HG03066 (cell line): ENCODE measurements around the gene RMDN2.

Source experiments
- ATAC-seq: cut with Tn5 transposase; IDR thresholded peaks from one replicate; pipeline ENCODE4 v1.9.1; 2021; ENCODE audit warnings: low read depth; ENCODE audit not compliant: unreplicated experiment

Gene RMDN2

GRCh38 chr2:37896319-37896718, 28.8 kb upstream of the RMDN2 start:
- no peak for ATAC-seq

GRCh38 chr2:37897511-37897910, 27.6 kb upstream of the RMDN2 start:
- ATAC-seq: no peak

GRCh38 chr2:37898448-37898847, 26.6 kb upstream of the RMDN2 start:
- ATAC-seq: no peak

GRCh38 chr2:37902991-37903390, 22.1 kb upstream of the RMDN2 start:
- ATAC-seq: no peak

DNA sequence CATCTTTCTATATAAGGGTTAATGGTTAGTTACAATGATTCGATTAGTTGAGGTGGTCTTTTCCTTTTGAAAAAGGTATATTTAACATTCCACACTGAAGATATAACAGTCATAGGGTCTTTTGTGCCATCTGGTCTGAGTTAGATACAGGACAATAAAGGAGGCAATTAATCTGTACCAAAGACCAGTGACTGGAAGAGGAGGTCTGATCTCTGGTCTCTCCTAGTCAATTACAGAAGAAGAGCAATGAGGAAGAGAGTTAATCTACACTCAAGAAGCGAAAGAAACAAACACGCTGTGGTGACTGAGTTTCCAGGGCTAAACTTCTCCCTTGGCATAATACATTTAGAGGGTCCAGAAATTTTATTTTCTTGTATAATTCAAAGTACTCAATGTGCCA, 20.7 kb upstream of the RMDN2 start:
- ATAC-seq: no peak

DNA sequence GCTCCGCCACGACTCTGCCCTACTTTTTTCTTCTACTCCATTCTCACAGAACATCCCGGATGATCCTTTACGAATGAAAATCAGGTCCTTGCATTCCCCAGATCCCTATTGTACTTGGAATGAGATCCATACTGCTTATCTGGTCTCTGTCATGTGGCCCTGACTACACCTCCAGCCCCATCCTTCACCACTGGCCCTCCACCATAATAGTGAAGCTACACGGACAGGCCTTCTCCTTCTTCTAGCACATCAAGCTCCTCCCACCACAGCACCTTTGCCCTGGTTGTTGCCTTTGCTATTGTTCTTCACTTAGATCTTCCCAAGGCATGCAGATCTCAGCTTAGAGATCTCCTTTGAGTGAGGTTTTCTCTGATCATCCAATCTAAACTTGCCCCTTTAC, 20.1 kb upstream of the RMDN2 start:
- ATAC-seq: no peak

GRCh38 chr2:37906131-37906530, 19.0 kb upstream of the RMDN2 start:
- ATAC-seq: no peak

- ATAC-seq: no peak
These were observed 17.4 kb upstream of the RMDN2 start for GRCh38 chr2:37907501-37908225.

- ATAC-seq: no peak
These were observed 13.7 kb upstream of the RMDN2 start for GRCh38 chr2:37911296-37911873.

GRCh38 chr2:37912056-37912455, 13.0 kb upstream of the RMDN2 start:
- ATAC-seq: no peak

DNA sequence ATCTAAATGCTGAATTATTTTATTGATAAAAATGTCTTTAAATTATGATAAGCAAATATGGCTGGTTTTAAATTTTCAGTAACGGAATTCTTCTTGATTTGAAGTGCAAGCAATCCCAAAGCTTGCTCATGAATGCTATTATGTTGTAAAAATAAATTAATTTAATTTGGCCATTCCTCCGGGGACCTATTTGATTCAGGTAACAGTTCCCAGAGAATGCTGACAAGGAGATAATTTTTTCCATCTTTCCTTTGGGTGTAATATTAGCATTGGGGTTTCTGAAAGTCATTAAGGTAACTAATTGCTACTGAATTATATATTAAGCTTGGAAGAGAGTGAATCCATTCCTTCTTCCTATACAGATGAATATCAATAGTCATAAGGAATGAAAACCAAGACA, 12.5 kb upstream of the RMDN2 start:
- ATAC-seq: no peak

- no peak for ATAC-seq
These were observed 10.7 kb upstream of the RMDN2 start for GRCh38 chr2:37914340-37914739.

DNA sequence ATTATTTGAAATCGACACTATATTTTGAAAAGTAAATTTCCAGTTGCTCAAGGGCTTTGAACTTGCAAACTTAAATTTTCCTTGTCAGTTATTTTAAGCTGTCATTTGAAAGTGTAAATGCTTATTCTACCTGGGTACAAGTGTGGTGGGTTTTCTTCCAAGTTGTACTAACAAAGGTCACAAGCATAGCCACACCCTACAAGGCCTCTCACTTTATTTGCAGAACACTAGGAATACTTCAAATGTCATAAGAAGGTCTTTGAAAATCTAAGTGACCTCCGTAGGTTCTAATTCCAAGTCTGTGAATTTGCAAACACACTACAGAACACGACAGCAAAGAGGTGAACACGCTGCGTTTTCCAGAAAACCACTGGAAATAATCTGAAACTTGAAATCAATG, 9.3 kb upstream of the RMDN2 start:
- no peak for ATAC-seq

GRCh38 chr2:37916512-37917082, 8.5 kb upstream of the RMDN2 start:
- no peak for ATAC-seq

DNA sequence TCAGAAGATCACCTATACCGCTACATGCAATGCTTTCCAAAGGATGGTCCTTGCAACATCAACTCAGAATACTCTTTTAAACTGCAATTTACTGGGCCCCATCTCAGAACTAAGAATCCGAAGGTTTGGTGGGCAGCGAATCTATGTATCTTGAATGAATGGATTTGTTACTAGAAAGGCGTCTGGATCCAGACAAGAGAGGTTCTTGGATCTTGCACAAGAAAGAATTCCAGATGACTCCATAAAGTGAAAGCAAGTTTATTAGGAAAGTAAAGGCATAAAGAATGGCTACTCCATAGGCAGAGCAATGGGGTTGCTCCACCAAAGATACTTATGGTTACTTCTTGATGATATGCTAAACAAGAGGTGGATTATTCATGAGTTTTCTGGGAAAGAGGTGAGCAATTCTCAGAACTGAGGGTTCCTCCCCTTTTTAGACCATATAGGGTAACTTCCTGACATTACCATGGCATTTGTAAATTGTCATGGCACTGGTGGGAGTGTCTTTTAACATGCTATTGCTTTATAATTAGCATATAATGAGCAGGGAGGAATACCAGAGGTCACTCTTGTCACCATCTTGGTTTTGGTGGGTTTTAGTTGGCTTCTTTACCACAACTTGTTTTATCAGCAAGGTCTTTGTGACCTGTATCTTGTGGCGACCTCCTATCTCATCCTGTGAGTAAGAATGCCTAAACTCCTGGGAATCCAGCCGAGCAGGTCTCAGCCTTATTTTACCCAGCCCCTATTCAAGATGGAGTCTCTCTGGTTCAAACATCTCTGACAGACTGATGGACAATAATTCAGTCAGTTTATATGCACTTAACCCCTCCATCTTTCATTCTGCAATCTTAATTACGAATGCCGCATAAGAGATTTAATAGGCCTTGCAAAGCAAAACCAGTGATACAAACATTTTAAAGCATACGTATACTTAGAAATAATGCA, 7.5 kb upstream of the RMDN2 start:
- ATAC-seq: no peak

DNA sequence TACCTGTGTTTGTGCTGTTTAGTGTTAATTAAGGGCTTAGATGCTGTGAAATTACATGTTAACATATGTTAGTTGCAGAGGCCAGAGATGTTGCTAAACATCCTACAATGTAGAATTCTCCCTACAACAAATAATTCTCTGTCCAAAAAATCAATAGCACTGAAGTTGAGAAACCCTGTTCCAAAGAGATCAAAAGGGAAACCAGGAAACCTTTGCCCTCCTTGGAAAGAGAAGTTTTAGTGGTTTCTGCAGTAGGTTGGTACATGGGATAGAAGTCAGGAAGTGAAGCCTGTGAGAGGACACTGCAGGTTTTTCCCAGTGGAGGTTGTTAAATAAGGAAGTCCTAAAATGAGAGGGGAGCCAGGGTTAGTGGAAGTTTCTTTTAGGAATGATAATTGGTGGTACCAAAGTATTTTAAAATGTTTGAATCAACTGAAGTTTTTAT, 6.3 kb upstream of the RMDN2 start:
- ATAC-seq: no peak

GRCh38 chr2:37919631-37920032, 5.5 kb upstream of the RMDN2 start:
- no peak for ATAC-seq

DNA sequence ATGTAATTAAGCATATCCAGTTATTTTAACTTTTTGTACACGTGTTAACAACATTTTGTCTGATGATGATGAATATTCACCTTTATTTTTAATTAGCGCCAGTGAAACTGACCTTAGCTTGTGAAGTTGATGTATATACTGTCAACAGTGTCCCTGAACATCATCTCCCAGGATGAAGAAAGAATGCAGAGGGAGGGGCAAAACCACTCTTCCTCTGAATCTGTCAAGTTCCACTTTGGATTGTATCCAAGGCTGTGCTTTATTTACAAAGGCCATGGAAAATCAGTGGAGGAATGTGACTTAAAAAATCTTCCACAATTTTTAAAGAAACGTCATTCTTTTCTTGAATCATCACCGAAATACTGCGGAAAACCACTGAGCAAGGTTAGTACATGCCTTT, 4.5 kb upstream of the RMDN2 start:
- no peak for ATAC-seq

GRCh38 chr2:37921781-37922180, 3.3 kb upstream of the RMDN2 start:
- ATAC-seq: no peak

DNA sequence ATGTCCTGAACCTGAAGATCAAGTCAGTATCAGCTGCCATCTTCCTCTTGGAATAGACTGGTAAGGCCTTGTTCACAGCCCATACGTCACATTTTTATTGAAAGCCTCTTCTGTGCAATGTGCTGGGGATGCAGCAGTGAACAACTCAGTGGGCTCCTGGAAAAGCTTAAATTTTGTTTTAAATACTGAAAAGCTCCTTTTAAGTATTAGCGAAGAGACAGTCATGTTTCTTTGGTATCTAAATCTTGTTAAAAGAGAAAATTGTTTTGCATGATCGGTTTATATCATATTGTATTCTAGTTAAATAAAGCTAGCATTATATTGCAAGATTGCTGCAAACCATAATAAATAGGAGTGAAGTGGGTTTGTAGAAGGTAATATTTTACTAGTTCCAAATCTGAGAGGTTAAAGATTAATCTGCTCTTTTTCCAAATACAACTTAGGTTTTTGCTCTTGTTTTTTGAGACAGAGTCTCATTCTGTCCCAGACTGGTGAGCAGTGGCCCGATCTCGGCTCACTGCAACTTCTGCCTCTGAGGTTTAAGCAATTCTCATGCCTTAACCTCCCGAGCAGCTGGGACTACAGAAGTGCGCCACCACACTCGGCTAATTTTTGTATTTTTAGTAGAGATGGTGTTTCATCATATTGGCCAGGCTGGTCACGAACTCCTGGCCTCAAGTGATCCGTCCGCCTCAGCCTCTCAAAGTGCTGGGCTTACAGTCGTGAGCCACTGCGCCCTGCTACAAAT, 1.6 kb upstream of the RMDN2 start:
- ATAC-seq: no peak
